Measurements from ENCODE around the gene SLC13A2. TPM values are rescaled to one million over a fixed set of nuclear protein-coding genes. Genes with fewer than 3 reads are reported as not detected.

Gene SLC13A2
- total RNA-seq, 4 donors from 2014 or later, result not detected

DNA sequence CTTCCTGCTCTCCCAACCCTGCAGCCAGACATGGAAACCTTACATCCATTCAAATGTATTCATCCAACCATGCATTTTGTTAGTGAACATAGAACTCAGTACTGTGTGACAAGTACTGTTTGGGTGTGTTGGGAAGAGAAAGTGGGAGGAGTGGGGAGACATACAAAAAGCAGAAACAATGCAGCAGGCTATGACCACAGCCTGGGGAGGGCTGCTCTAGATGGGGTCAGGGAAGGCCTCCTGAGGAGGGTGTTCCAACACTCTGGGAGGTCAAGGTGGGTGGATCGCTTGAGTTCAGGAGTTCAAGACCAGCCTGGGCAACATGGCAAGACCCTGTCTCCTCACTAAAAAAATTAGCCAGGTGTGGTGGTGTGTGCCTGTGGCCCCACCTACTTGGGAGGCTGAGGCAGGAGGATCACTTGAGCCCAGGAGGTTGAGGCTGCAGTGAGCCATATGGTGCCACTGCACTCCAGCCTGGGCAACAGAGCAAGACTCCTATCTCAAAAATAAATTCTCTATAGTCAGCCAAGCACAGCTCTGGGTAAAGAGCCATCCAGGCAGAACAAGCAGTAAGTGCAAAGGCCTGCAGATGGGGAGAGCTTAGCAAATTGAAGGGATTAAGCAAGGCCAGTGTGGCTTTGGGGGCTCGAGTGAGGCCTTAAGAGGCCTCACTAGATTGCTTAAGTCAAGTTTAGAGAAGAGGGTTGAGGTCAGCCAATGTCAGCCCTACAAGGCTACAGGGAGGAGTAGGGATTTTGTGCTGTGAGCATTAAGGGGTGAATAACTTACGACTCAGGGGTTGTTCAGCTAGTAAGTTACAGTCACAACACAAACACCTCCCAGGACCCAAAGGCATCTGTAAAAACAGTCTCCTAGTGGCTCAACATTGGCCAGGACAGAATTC, 5.5 kb downstream of the SLC13A2 start:
- TF ChIP-seq, protein P1, sequence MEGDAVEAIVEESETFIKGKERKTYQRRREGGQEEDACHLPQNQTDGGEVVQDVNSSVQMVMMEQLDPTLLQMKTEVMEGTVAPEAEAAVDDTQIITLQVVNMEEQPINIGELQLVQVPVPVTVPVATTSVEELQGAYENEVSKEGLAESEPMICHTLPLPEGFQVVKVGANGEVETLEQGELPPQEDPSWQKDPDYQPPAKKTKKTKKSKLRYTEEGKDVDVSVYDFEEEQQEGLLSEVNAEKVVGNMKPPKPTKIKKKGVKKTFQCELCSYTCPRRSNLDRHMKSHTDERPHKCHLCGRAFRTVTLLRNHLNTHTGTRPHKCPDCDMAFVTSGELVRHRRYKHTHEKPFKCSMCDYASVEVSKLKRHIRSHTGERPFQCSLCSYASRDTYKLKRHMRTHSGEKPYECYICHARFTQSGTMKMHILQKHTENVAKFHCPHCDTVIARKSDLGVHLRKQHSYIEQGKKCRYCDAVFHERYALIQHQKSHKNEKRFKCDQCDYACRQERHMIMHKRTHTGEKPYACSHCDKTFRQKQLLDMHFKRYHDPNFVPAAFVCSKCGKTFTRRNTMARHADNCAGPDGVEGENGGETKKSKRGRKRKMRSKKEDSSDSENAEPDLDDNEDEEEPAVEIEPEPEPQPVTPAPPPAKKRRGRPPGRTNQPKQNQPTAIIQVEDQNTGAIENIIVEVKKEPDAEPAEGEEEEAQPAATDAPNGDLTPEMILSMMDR (IDR thresholded peaks at IDR 0.05), result no peak
- no peak for ATAC-seq (ENCODE audit: low FRiP score)
- DNase-seq (ENCODE audit: low spot score), result no peak

DNA sequence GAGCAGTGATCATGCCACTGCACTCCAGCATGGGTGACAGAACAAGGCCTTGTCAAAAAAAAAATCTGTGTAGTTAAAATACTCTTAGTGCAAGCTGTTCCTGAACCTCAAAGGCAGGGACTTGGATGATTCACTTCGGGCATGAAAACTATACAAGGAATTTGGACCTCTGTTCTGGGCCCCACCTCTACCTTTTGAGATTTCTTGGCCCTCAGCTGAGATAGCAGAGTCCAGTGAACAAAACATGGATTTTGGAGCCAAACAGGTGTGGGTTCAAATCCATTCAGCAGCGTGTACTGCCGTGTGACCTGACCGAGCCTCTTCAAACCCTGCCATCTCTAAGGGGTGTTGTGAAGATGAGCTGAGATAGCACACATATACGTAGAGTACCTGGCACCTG, 6.8 kb downstream of the SLC13A2 start:
- ATAC-seq (ENCODE audit: low FRiP score) (no peak), DNase-seq (ENCODE audit: low spot score) (no peak)
- TF ChIP-seq, protein P1 (IDR thresholded peaks at IDR 0.05), result no peak

DNA sequence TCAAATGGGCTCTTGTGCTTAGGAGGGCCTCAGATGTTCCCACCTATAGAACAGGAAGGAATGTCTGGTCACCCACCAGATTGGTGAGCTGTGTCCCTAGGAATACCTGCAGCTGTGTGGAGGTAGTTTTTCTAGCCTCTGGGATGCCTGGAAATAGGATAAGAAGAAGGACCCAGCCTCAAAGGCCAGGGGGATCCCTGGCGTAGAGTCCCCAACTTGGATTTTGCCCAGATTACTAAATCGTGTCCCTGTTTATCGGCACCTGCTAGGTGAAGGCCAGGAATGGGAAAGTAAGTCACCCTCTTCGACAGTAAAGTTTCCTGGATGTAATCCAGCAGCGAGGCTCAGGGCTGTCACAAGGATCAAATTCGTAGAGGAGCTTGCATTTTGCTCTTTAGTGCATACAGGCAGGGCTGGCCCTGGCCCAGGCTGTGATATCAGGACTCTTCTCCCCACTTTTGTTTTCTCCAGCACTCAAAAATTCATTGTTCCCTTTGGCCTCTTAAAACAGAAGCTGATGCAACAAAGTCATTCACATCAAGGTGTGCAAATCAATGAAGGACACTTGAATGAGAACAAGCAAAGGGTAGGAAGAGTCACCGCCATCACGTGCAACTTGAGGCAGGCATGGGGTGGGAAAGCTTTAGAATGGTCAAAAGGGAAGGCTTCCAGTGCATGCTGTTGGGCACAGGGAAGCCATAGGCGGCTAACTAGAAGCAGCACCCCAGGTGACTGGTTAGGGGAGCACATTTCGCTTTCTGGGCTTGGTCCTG, 7.5 kb downstream of the SLC13A2 start:
- no peak for ATAC-seq (ENCODE audit: low FRiP score)
- DNase-seq (ENCODE audit: low spot score), result no peak
- TF ChIP-seq, protein P1 (IDR thresholded peaks at IDR 0.05), result no peak

DNA sequence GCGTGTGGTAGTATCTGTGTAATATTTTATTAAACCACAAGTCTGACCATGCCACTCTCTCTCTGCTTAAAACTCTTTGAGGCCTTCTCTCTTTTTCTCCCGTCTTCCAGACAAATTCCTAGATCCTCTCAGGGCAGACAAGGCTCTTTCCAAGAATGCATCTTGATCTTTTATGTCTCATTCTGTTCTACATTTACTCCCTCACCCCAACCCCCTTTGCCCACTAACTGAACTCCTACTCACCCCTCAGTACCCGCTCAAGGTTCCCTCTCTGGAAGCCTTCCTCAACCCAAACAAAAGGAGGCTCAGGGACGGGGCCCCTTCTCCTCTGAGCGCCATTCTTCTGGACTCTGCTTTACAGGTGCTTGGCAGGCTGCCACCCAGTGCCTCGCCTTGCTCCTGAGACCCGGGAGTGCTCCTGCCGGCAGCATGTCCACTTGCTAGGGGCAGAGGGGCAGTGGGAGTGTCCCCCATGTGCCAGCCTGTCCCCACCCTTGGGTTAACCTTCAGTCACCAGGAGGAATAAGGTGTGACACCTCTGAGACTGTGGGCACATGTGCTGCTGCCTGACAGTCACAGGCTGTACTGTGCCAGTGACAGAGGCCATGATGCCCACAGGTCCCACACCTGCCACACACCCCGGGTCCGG, 9.2 kb downstream of the SLC13A2 start:
- no peak for ATAC-seq (ENCODE audit: low FRiP score)
- DNase-seq (ENCODE audit: low spot score), result no peak
- TF ChIP-seq, protein P1 (IDR thresholded peaks at IDR 0.05), result no peak

DNA sequence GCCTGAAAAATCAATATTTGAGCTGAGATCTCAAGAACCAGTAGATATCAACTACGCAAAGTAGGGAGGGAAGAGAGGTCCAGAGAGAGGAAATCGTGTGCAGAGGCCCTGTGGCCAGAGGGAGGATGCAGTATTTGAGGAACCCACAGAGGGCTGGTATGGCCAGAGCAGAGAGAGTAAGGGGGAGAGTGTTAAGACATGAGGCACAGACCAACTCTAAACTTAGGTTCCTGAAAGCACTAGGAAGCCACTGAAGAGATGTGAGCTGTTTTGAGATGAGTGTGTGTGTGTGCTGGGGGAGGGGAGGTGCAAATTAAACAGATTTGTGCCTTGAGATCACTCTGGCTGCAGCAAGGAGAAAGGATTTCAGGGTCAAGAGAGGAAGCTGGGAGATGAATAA, 10.9 kb downstream of the SLC13A2 start:
- TF ChIP-seq, protein P1 (IDR thresholded peaks at IDR 0.05), result no peak
- no peak for DNase-seq (ENCODE audit: low spot score)
- ATAC-seq (ENCODE audit: low FRiP score), result no peak

DNA sequence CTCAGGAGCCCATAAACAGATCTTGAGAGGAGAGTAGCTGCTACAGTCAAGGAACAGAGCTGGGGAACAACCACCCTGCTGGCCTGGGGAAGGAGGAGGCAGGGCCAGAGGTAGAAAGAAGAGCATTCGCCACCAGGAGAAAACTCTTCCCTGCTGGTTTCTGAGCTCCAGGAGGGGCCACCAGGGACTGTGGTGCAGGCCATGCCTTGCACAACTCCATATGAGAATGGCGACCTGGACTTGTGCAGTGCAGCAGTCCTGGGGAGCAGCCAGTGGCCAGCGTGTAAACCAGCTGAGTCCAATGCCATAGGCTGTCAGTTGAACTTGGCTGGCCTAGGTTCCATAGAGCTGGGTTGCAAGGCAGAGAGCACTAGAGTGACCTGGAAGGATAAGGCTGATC, 11.6 kb downstream of the SLC13A2 start:
- DNase-seq (ENCODE audit: low spot score) (no peak), ATAC-seq (ENCODE audit: low FRiP score) (no peak)
- TF ChIP-seq, protein P1 (IDR thresholded peaks at IDR 0.05), result no peak

Measured in omental fat pad (tissue), 4 donors.